Esophagus muscularis mucosa (tissue), 4 donors: Measurements from ENCODE around the gene SETBP1. TPM values are rescaled to one million over a fixed set of nuclear protein-coding genes. Genes with fewer than 3 reads are reported as not detected.

Experiments
- DNase-seq: peaks from one replicate; pipeline ENCODE4 v3.0.0-alpha.2; 2017; ENCODE audit errors: extremely low spot score
- H3K27ac ChIP-seq, 4 donors: fragments of 200-600 bp; sonication (generic); replicated peaks in 1 of 4; 1 replicate in 3 of 4; 2 replicates in 1 of 4; pipeline ENCODE4 v1.5.1; 2016 to 2019; ENCODE audit warnings: mild to moderate bottlenecking in 1 of 4
- H3K27me3 ChIP-seq, 4 donors: fragments of 200-600 bp; sonication (generic); one replicate each; pipeline versions ENCODE4 v1.5.1 to v1.6.0; 2016 to 2019
- H3K36me3 ChIP-seq, 4 donors: fragments of 200-600 bp; sonication (generic); one replicate each; pipeline ENCODE4 v1.5.1; 2016 to 2019
- H3K4me1 ChIP-seq, 4 donors: fragments of 200-600 bp; sonication (generic); one replicate each; pipeline ENCODE4 v1.5.1; 2016 to 2019
- H3K4me3 ChIP-seq, 4 donors: fragments of 200-600 bp; sonication (generic); 1 replicate in 2 of 4; 2 replicates in 2 of 4; pipeline ENCODE4 v1.5.1; 2016 to 2019; ENCODE audit warnings: mild to moderate bottlenecking in 4 of 4, moderate library complexity in 1 of 4
- H3K9me3 ChIP-seq, 4 donors: fragments of 200-600 bp; sonication (generic); 1 replicate in 3 of 4; 2 replicates in 1 of 4; pipeline ENCODE4 v1.5.1; 2016 to 2019
- CTCF ChIP-seq, 3 experiments: fragments of 200-600 bp in 2 of 3; fragments of 450-650 bp in 1 of 3; sonication (generic) in 2 of 3; IDR thresholded peaks; one replicate each; pipeline ENCODE4 v1.5.1; 2017 to 2019; ENCODE audit warnings: antibody characterized with exemption in 3 of 3, mild to moderate bottlenecking in 2 of 3, moderate library complexity in 1 of 3
- EP300 ChIP-seq: sonication (generic); formaldehyde crosslinking; IDR thresholded peaks from one replicate; pipeline ENCODE4 v1.6.1; 2017; ENCODE audit warnings: antibody characterized with exemption
- POLR2A ChIP-seq: fragments of 450-650 bp; IDR thresholded peaks from one replicate; pipeline ENCODE4 v1.6.1; 2017; ENCODE audit warnings: antibody characterized with exemption, moderate library complexity, mild to moderate bottlenecking, low read depth
- POLR2AphosphoS5 ChIP-seq, 2 donors: sonication (generic); formaldehyde crosslinking; IDR thresholded peaks; one replicate each; pipeline ENCODE4 v1.6.1; 2017; ENCODE audit warnings: antibody characterized with exemption in 2 of 2
- WGBS: methylation state at CpG from one replicate; pipeline ENCODE4 v1.1.5; 2018; 5-methylcytosine and 5-hydroxymethylcytosine counted together
- intact Hi-C: fragments of 100-400 bp; cut with DNase I; formaldehyde crosslinking; loops from one replicate; pipeline ENCODE4 v1.15.1; 2023
- total RNA-seq, 4 donors: library from RNA; depleted of rRNA; stranded (reverse); fragments of >200 nt; gene quantifications; one replicate each; pipeline versions ENCODE4 v1.1.0 to v1.2.1, GENCODE V29; 2016

SETBP1 gene
- total RNA-seq, 4 donors from 2014 or later, result 40.9 to 86.5 (median 65.1) TPM

GRCh38 chr18:44918142-44918476, 237.4 kb downstream of the SETBP1 start:
- H3K9me3 ChIP-seq, result no peaks in the 10 kb centered on the region
- no peaks in the 10 kb centered on the region for H3K36me3 ChIP-seq
- peaks cover 21 to 58% (median 38%) of the 10 kb centered on the region in 4 donors for H3K4me1 ChIP-seq
- intact Hi-C loops, result no loop called here
- WGBS, result 88% methylated on average over 4 of the region's 4 CpGs
- no peaks in the 10 kb centered on the region for H3K27me3 ChIP-seq
- no peak for DNase-seq
- no peak overlapping the region for H3K4me3 ChIP-seq
- H3K27ac ChIP-seq, result peak overlapping the region; percentile 54 to 62 (median 56)
- no peak for TF ChIP-seq CTCF (IDR thresholded peaks at IDR 0.05)
- no peak for TF ChIP-seq POLR2AphosphoS5 (IDR thresholded peaks at IDR 0.05)
- TF ChIP-seq EP300, result no peak
- no peak for TF ChIP-seq POLR2A

GRCh38 chr18:44920441-44920840, 239.8 kb downstream of the SETBP1 start:
- no peak overlapping the region for H3K27ac ChIP-seq
- 90% methylated on average over 4 of the region's 4 CpGs for WGBS
- H3K9me3 ChIP-seq, result no peaks in the 10 kb centered on the region
- intact Hi-C loops, result no loop called here
- no peaks in the 10 kb centered on the region for H3K36me3 ChIP-seq
- H3K27me3 ChIP-seq, result no peaks in the 10 kb centered on the region
- TF ChIP-seq POLR2A, result no peak
- no peak for TF ChIP-seq CTCF (IDR thresholded peaks at IDR 0.05)
- peaks cover 21 to 54% (median 45%) of the 10 kb centered on the region in 4 donors for H3K4me1 ChIP-seq
- no peak overlapping the region for H3K4me3 ChIP-seq
- DNase-seq, result peak; percentile 60

- intact Hi-C loops, result no loop called here
- Histone ChIP-seq H3K9me3 (no peaks in the 10 kb centered on the region), H3K27ac (no peak overlapping the region), H3K4me1 (peaks cover 17 to 38% (median 31%) of the 10 kb centered on the region in 4 donors), H3K27me3 (no peaks in the 10 kb centered on the region), H3K36me3 (no peaks in the 10 kb centered on the region), H3K4me3 (no peak overlapping the region)
- 97% methylated on average over 3 of the region's 3 CpGs for WGBS
- no peak for DNase-seq
- TF ChIP-seq CTCF (IDR thresholded peaks at IDR 0.05) (no peak), EP300 (no peak), POLR2AphosphoS5 (IDR thresholded peaks at IDR 0.05) (no peak), POLR2A (no peak)
Measured at GRCh38 chr18:44921974-44922373, 241.3 kb downstream of the SETBP1 start.

GRCh38 chr18:44922968-44923367, 242.3 kb downstream of the SETBP1 start:
- intact Hi-C loops, result no loop called here
- no peaks in the 10 kb centered on the region for H3K27me3 ChIP-seq
- no peak overlapping the region for H3K27ac ChIP-seq
- no peak for TF ChIP-seq CTCF (IDR thresholded peaks at IDR 0.05)
- TF ChIP-seq POLR2A, result no peak
- no peak for TF ChIP-seq POLR2AphosphoS5 (IDR thresholded peaks at IDR 0.05)
- TF ChIP-seq EP300, result no peak
- H3K4me1 ChIP-seq, result peaks cover 7 to 29% (median 21%) of the 10 kb centered on the region in 4 donors
- no peak for DNase-seq
- 86% methylated on average over 2 of the region's 2 CpGs for WGBS
- H3K36me3 ChIP-seq, result no peaks in the 10 kb centered on the region
- H3K4me3 ChIP-seq, result no peak overlapping the region
- H3K9me3 ChIP-seq, result no peaks in the 10 kb centered on the region

GRCh38 chr18:44924785-44925499, 244.3 kb downstream of the SETBP1 start:
- Histone ChIP-seq H3K4me3 (no peak overlapping the region), H3K27ac (peak overlapping the region in 2 of 4 donors; percentile 18 to 27), H3K36me3 (no peaks in the 10 kb centered on the region), H3K4me1 (peaks cover 0 to 19% (median 13%) of the 10 kb centered on the region in 4 donors), H3K9me3 (no peaks in the 10 kb centered on the region), H3K27me3 (no peaks in the 10 kb centered on the region)
- peak; percentile 47 for DNase-seq
- TF ChIP-seq CTCF (IDR thresholded peaks at IDR 0.05) (no peak), POLR2AphosphoS5 (IDR thresholded peaks at IDR 0.05) (no peak), EP300 (no peak), POLR2A (no peak)
- 57% methylated on average over 6 of the region's 6 CpGs for WGBS
- intact Hi-C loops, result no loop called here
